Activated T-cell treated with anti-CD3 and anti-CD28 coated beads for 24 hours (primary cell): ENCODE results near the gene ZNF107.
"Not testable (repeated sequence)": the region's sequence is repeated elsewhere in the genome, so short reads cannot be mapped to it uniquely, and the experiment has no call there.

Source experiments
- DNase-seq: peaks from one replicate; pipeline ENCODE4 v3.0.0-alpha.2; 2020; ENCODE audit warnings: low read depth

The ZNF107 gene

GRCh38 chr7:64643566-64643965, 22.4 kb upstream of the ZNF107 start:
- no peak for DNase-seq

GRCh38 chr7:64651203-64651602, 14.7 kb upstream of the ZNF107 start:
- DNase-seq, result no peak

- no peak for DNase-seq
These were observed 14.2 kb upstream of the ZNF107 start for GRCh38 chr7:64651632-64652165.

- no peak for DNase-seq
These were observed 12.1 kb upstream of the ZNF107 start for GRCh38 chr7:64653721-64654401.

- DNase-seq, result no peak
These were observed 11.0 kb upstream of the ZNF107 start for GRCh38 chr7:64654796-64655548.

- DNase-seq, result no peak
These were observed 10.1 kb upstream of the ZNF107 start for GRCh38 chr7:64655811-64656210.

- no peak for DNase-seq
These were observed 9.4 kb upstream of the ZNF107 start for GRCh38 chr7:64656489-64656888.

GRCh38 chr7:64662091-64662490, 3.8 kb upstream of the ZNF107 start:
- DNase-seq, result not testable (repeated sequence)

- DNase-seq, result no peak
These were observed 724 bp downstream of the ZNF107 start for GRCh38 chr7:64666663-64667050.

GRCh38 chr7:64667311-64667710, 1.4 kb downstream of the ZNF107 start:
- no peak for DNase-seq

GRCh38 chr7:64672414-64672813, 6.5 kb downstream of the ZNF107 start:
- DNase-seq, result no peak

- no peak for DNase-seq
These were observed 19.2 kb downstream of the ZNF107 start for GRCh38 chr7:64685091-64685490.

- DNase-seq, result no peak
These were observed 19.8 kb downstream of the ZNF107 start for GRCh38 chr7:64685741-64686140.

GRCh38 chr7:64686493-64687184, 20.7 kb downstream of the ZNF107 start:
- DNase-seq, result no peak

- no peak for DNase-seq
These were observed 21.3 kb downstream of the ZNF107 start for GRCh38 chr7:64687249-64687648.

GRCh38 chr7:64688988-64689387, 23.1 kb downstream of the ZNF107 start:
- DNase-seq, result no peak

GRCh38 chr7:64691831-64692230, 25.9 kb downstream of the ZNF107 start:
- no peak for DNase-seq

- not testable (repeated sequence) for DNase-seq
These were observed 31.9 kb downstream of the ZNF107 start for GRCh38 chr7:64697863-64698262.

GRCh38 chr7:64706625-64707292, 40.8 kb downstream of the ZNF107 start:
- DNase-seq, result no peak

GRCh38 chr7:64717896-64718295, 52.0 kb downstream of the ZNF107 start:
- DNase-seq, result not testable (repeated sequence)

GRCh38 chr7:64729089-64729848, 63.3 kb downstream of the ZNF107 start:
- DNase-seq, result no peak
